ENCODE measurements around the gene CCR9. TPM values are rescaled to one million over a fixed set of nuclear protein-coding genes. Genes with fewer than 3 reads are reported as not detected.

The CCR9 gene
- polyA plus RNA-seq, 1 donor, result 1.0 TPM

DNA sequence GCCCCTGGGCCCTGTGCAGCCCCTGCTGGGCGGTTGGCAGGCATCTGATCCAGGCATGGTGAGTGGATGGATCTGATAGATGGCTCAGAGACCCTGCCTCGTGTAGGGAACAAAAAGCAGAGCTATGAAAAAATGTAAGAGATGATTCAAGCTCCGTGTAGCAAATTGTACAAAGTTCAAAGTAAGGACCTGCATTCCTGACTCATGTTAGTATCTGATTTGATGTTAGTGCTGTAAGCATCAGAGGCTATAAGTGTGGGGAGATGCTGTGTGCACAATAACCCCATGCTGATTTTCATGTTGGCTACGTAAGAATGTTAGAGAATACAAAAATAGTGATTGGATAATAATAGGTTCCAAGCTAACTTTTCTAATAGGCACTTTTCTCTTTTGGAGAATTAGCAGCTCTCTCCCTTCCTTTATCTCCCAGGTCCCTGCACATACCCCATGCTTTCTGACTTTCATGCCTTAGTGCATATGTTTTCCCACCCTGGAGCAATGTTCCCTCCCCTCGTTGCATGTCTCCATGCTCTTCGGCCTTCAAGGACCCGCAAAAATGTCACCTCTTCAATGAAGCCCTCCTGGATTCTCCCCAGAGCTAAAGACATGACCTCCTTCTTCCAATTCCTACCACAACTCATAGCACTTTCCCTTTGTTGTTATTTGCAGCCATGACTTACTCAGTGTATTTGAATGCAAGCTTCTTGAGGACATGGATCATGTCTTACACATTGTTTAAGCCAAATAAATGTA, 1.6 kb downstream of the CCR9 start:
- no peaks in the 10 kb centered on the region for H3K27me3 ChIP-seq (ENCODE audit: control insufficient read depth, insufficient read depth, low read length)
- no peak overlapping the region for H3K27ac ChIP-seq (ENCODE audit: low read length)
- no peak overlapping the region for H3K4me3 ChIP-seq (ENCODE audit: low read length)
- no peaks in the 10 kb centered on the region for H3K4me1 ChIP-seq (ENCODE audit: control insufficient read depth, insufficient read depth, low read length)
- H3K36me3 ChIP-seq (ENCODE audit: control insufficient read depth, insufficient read depth, low read length), result no peaks in the 10 kb centered on the region
- DNase-seq, result no peak
- no peaks in the 10 kb centered on the region for H3K9me3 ChIP-seq (ENCODE audit: control insufficient read depth, low read depth, low read length)
- 100% methylated on average over 1 of the region's 7 CpGs for WGBS (ENCODE audit: insufficient coverage, low lambda C conversion rate)

DNA sequence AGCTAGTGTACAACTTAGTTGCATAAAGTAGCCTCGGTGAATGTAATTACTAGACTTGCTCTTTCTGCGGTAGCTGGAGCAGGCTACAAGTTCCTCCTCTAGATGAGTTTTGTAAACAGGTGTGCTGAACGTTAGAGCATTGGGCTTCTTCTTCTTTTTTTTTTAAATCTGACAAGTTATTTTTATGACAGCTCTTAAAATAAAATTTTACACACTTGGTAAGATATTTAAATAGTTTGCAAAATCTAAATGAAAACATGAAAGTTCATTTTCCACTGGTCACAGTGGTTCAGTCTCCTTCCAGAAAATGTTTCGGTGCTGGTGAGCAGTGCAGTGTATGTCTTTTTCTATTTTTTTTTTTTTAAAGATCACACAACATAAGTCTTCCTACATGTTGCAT, 3.0 kb downstream of the CCR9 start:
- WGBS (ENCODE audit: insufficient coverage, low lambda C conversion rate), result 73% methylated on average over 4 of the region's 4 CpGs
- Histone ChIP-seq H3K36me3 (ENCODE audit: control insufficient read depth, insufficient read depth, low read length) (no peaks in the 10 kb centered on the region), H3K4me3 (ENCODE audit: low read length) (no peak overlapping the region), H3K9me3 (ENCODE audit: control insufficient read depth, low read depth, low read length) (no peaks in the 10 kb centered on the region), H3K27ac (ENCODE audit: low read length) (no peak overlapping the region), H3K27me3 (ENCODE audit: control insufficient read depth, insufficient read depth, low read length) (no peaks in the 10 kb centered on the region), H3K4me1 (ENCODE audit: control insufficient read depth, insufficient read depth, low read length) (no peaks in the 10 kb centered on the region)
- DNase-seq, result no peak

DNA sequence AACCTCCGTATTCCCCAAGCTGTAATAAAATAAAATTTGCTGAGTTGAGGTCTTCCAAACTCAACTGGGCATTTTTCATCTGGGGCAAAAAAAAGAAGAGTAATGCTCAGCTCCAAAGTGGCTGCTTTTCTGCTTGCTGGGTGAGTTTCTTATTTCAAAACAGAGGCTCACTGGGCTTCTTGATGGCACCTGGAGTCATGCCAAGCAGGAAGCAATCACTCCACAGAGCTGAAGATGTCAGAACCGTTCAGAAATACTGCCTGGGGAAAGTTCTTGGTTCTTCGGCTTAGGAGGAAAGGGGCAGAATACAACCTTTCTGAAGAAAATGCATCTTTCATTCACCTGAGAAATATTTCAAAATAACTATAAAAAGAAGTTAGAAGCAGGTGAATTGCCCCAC, 4.1 kb downstream of the CCR9 start:
- H3K27me3 ChIP-seq (ENCODE audit: control insufficient read depth, insufficient read depth, low read length), result no peaks in the 10 kb centered on the region
- H3K36me3 ChIP-seq (ENCODE audit: control insufficient read depth, insufficient read depth, low read length), result no peaks in the 10 kb centered on the region
- WGBS (ENCODE audit: insufficient coverage, low lambda C conversion rate), result no CpG with 5 or more reads among the region's 3 CpGs
- DNase-seq, result peak; percentile 64 to 84
- no peak overlapping the region for H3K4me3 ChIP-seq (ENCODE audit: low read length)
- H3K4me1 ChIP-seq (ENCODE audit: control insufficient read depth, insufficient read depth, low read length), result no peaks in the 10 kb centered on the region
- H3K9me3 ChIP-seq (ENCODE audit: control insufficient read depth, low read depth, low read length), result no peaks in the 10 kb centered on the region
- no peak overlapping the region for H3K27ac ChIP-seq (ENCODE audit: low read length)

DNA sequence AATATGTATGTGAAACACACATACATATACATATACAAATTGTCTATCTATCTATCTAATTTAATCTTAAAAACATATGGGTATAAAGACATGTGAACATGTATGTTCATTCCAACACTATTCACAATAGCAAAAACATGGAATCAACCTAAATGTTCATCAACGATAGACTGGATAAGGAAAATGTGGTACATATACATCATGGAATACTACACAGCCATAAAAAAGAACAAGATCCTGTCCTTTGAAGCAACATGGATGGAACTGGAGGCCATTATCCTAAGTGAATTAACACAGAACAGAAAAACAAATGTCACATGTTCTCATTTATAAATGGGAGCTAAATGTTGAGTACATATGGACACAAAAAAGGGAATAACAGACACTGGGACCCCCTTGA, 5.8 kb downstream of the CCR9 start:
- no CpG with 5 or more reads among the region's 1 CpG for WGBS (ENCODE audit: insufficient coverage, low lambda C conversion rate)
- H3K27ac ChIP-seq (ENCODE audit: low read length), result no peak overlapping the region
- H3K4me1 ChIP-seq (ENCODE audit: control insufficient read depth, insufficient read depth, low read length), result no peaks in the 10 kb centered on the region
- no peak for DNase-seq
- H3K4me3 ChIP-seq (ENCODE audit: low read length), result no peak overlapping the region
- H3K9me3 ChIP-seq (ENCODE audit: control insufficient read depth, low read depth, low read length), result no peaks in the 10 kb centered on the region
- H3K27me3 ChIP-seq (ENCODE audit: control insufficient read depth, insufficient read depth, low read length), result no peaks in the 10 kb centered on the region
- H3K36me3 ChIP-seq (ENCODE audit: control insufficient read depth, insufficient read depth, low read length), result no peaks in the 10 kb centered on the region

DNA sequence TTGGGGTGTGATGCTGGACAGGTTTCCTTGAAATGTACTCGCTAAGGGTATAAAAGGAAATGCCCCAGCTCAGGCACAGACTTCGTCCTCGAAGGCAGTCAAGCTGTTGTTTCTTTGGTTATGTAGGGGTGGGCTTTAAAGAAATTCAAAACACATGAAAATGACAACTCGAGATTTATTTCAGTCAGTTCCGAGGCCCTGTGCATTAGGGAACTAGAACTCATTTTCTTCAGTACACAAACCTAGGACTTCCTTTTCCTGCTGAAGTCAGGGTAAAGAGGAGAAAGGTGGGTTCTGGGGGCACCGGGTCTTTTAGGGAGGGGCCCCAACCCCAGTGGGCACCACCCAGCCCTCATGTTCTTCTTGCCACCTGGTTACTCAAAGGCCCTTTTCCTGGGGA, 7.7 kb downstream of the CCR9 start:
- Histone ChIP-seq H3K9me3 (ENCODE audit: control insufficient read depth, low read depth, low read length) (no peaks in the 10 kb centered on the region), H3K27ac (ENCODE audit: low read length) (no peak overlapping the region), H3K27me3 (ENCODE audit: control insufficient read depth, insufficient read depth, low read length) (no peaks in the 10 kb centered on the region), H3K36me3 (ENCODE audit: control insufficient read depth, insufficient read depth, low read length) (no peaks in the 10 kb centered on the region), H3K4me3 (ENCODE audit: low read length) (no peak overlapping the region), H3K4me1 (ENCODE audit: control insufficient read depth, insufficient read depth, low read length) (no peaks in the 10 kb centered on the region)
- DNase-seq, result no peak
- no CpG with 5 or more reads among the region's 6 CpGs for WGBS (ENCODE audit: insufficient coverage, low lambda C conversion rate)

DNA sequence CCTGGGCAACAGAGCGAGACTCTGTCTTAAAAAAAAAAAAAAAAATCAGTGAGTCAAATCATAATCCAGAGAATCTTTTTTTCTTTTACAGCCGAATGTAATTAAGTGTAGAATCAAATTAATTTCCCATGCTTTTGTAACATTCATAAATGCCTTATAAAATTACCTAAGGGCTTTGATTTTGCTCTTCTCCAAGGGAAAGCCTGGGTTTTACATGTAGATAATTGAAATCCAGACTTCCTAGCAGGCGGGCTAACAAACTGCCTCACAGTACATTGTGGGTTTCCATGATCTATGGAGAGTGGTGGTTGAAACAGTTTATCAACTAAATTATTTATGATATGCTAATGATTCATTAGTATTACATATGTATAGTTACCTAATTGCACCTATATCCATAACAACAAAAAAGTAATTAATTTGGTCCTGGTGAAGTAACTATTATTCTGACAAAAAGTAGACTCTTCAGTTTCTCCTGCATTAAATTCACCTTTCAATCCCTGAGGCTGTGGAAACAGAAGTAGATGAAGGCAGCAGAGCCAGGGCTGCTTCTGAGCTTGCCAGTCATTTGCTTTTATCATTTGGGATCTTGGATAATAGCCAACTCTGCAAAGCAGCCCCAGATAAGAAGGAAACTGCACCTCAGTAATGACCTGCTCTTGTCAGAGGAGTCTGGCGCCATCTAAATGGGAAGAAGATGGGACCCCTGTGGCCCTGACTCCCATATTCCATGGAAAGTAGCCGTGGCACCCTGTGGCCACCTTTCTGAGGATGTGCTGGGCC, 9.5 kb downstream of the CCR9 start:
- DNase-seq, result no peak
- no peak overlapping the region for H3K4me3 ChIP-seq (ENCODE audit: low read length)

DNA sequence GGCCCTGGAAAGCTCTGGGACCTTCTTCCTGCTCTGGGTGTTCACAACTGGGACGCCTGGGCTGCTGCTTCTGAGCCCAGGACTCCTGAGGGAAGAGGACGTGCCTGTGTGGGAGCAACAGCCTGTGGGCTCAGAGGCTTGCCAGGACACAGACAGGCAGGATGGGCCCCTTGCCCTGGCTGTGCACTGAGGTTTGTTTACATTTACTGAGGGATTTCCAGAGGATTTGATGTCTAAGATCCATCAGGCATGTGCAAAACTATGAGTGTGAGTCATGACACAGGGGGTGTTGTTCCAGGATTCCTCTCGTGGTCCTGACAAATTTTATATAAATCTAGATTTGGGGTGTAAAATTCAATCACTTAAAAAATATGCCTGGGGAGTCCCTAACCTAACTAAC, 10.6 kb downstream of the CCR9 start:
- H3K9me3 ChIP-seq (ENCODE audit: control insufficient read depth, low read depth, low read length), result no peaks in the 10 kb centered on the region
- H3K27ac ChIP-seq (ENCODE audit: low read length), result no peak overlapping the region
- H3K36me3 ChIP-seq (ENCODE audit: control insufficient read depth, insufficient read depth, low read length), result no peaks in the 10 kb centered on the region
- WGBS (ENCODE audit: insufficient coverage, low lambda C conversion rate), result no CpG with 5 or more reads among the region's 3 CpGs
- no peaks in the 10 kb centered on the region for H3K4me1 ChIP-seq (ENCODE audit: control insufficient read depth, insufficient read depth, low read length)
- no peak overlapping the region for H3K4me3 ChIP-seq (ENCODE audit: low read length)
- DNase-seq, result no peak
- no peaks in the 10 kb centered on the region for H3K27me3 ChIP-seq (ENCODE audit: control insufficient read depth, insufficient read depth, low read length)

More for the DNA sequence above, 9.5 kb downstream of the CCR9 start:
- Histone ChIP-seq H3K9me3 (ENCODE audit: control insufficient read depth, low read depth, low read length) (no peaks in the 10 kb centered on the region), H3K27me3 (ENCODE audit: control insufficient read depth, insufficient read depth, low read length) (no peaks in the 10 kb centered on the region), H3K27ac (ENCODE audit: low read length) (no peak overlapping the region), H3K36me3 (ENCODE audit: control insufficient read depth, insufficient read depth, low read length) (no peaks in the 10 kb centered on the region), H3K4me1 (ENCODE audit: control insufficient read depth, insufficient read depth, low read length) (no peaks in the 10 kb centered on the region)
- WGBS (ENCODE audit: insufficient coverage, low lambda C conversion rate), result no CpG with 5 or more reads among the region's 5 CpGs

DNA sequence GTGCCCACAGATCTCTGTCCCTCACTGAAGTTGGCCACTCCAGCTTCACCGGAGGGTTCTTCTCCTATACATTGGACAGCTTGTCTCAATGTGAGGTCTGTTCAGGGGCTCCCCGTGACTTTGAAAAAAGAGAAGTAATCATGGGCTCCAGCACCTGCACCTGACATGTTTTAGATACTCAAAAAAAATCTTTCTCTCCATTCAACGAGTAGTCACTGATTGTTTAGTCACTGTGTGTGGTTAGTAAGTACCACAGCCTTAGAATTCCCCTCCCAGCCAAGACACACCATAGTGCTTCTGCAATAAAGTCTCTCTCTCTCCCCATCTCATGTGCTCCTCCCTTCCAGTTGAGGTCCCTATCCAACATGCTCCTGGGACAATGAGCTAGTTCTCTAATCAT, 18.6 kb downstream of the CCR9 start:
- no peaks in the 10 kb centered on the region for H3K9me3 ChIP-seq (ENCODE audit: control insufficient read depth, low read depth, low read length)
- no peaks in the 10 kb centered on the region for H3K27me3 ChIP-seq (ENCODE audit: control insufficient read depth, insufficient read depth, low read length)
- H3K4me3 ChIP-seq (ENCODE audit: low read length), result no peak overlapping the region
- WGBS (ENCODE audit: insufficient coverage, low lambda C conversion rate), result no CpG with 5 or more reads among the region's 3 CpGs
- H3K27ac ChIP-seq (ENCODE audit: low read length), result no peak overlapping the region
- H3K36me3 ChIP-seq (ENCODE audit: control insufficient read depth, insufficient read depth, low read length), result no peaks in the 10 kb centered on the region
- H3K4me1 ChIP-seq (ENCODE audit: control insufficient read depth, insufficient read depth, low read length), result no peaks in the 10 kb centered on the region
- DNase-seq, result no peak

DNA sequence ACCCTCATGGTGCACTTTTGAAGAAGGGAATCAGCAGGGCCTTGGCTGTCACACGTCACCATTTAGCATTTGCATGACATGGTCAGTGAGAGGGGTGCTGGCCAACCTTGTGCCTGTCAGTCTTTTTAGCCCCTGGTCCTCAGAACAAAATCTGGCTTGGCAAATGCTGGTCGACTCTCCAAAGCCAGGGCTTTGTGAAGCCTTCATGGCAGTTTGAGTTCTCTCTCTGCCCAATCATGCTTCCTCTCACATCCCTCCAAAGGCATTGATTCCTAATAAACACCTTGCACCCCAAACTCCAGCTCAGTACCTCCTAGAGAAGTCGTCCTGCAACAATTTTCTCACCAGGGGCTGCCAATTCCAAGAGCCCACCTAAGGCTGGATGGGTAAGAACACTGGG, 19.4 kb downstream of the CCR9 start:
- Histone ChIP-seq H3K9me3 (ENCODE audit: control insufficient read depth, low read depth, low read length) (no peaks in the 10 kb centered on the region), H3K36me3 (ENCODE audit: control insufficient read depth, insufficient read depth, low read length) (no peaks in the 10 kb centered on the region), H3K4me3 (ENCODE audit: low read length) (no peak overlapping the region), H3K27me3 (ENCODE audit: control insufficient read depth, insufficient read depth, low read length) (no peaks in the 10 kb centered on the region), H3K4me1 (ENCODE audit: control insufficient read depth, insufficient read depth, low read length) (no peaks in the 10 kb centered on the region), H3K27ac (ENCODE audit: low read length) (no peak overlapping the region)
- DNase-seq, result no peak
- WGBS (ENCODE audit: insufficient coverage, low lambda C conversion rate), result no CpG with 5 or more reads among the region's 3 CpGs

DNA sequence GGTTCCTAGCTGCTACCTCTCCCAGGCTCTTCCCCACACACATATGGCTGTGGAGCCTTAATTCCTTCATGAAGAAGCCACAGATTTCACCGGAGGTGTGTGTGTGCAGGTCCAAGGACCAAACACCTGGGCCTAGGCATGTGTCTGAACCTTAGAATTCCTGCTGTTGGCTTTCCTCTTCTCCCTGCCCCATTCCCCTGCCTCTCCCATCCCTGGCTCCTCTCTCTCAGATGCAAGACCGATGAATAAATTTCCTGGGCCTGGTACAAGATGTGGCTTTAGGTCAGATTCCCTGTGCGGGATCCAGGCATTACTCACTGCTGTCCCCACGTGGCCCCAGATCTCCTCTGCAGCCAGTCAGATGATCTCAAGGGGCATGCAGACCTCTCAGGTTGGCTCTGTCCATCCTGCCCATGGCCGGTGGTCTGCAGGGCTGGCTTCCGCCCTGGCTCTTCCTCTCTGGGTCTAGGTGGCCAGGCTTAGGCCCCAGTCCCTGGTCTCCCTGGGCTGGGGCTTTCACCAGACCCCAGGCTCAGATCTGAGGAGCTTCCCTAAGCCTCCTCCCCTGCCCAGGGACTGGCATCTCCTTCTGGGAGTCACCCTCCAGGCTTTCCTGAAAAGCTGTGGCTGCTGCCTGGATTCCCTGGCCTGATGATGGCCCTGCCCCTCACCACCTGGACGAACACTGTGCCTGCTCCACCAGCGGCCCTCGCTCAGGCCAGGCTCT, 20.5 kb downstream of the CCR9 start:
- no peak for DNase-seq
- WGBS (ENCODE audit: insufficient coverage, low lambda C conversion rate), result no CpG with 5 or more reads among the region's 9 CpGs
- H3K27ac ChIP-seq (ENCODE audit: low read length), result no peak overlapping the region

More for the DNA sequence above, 20.5 kb downstream of the CCR9 start:
- H3K4me1 ChIP-seq (ENCODE audit: control insufficient read depth, insufficient read depth, low read length), result no peaks in the 10 kb centered on the region
- no peak overlapping the region for H3K4me3 ChIP-seq (ENCODE audit: low read length)
- H3K9me3 ChIP-seq (ENCODE audit: control insufficient read depth, low read depth, low read length), result no peaks in the 10 kb centered on the region
- H3K27me3 ChIP-seq (ENCODE audit: control insufficient read depth, insufficient read depth, low read length), result no peaks in the 10 kb centered on the region
- no peaks in the 10 kb centered on the region for H3K36me3 ChIP-seq (ENCODE audit: control insufficient read depth, insufficient read depth, low read length)
